Left renal cortex interstitium (tissue), 4 donors: ENCODE results near the gene MDM4. TPM values are rescaled to one million over a fixed set of nuclear protein-coding genes. Genes with fewer than 3 reads are reported as not detected.
A peak's percentile ranks its signal among the peaks of the same experiment; 100 is the strongest.
"Not testable (repeated sequence)": the region's sequence is repeated elsewhere in the genome, so short reads cannot be mapped to it uniquely, and the experiment has no call there.

ENCODE experiments used
- DNase-seq, 4 donors: peaks; one replicate each; pipeline ENCODE4 v3.0.0-alpha.2; 2013; ENCODE audit warnings: low read depth in 4 of 4, low spot score in 2 of 4, missing footprints in 1 of 4
- polyA plus RNA-seq, 4 donors: library from polyadenylated mRNA; unstranded; fragments of 120-200 nt; gene quantifications; one replicate each; pipeline ENCODE4 v1.2.1, GENCODE V29; 2013; ENCODE audit not compliant: insufficient read length in 4 of 4

Gene MDM4
- polyA plus RNA-seq, 4 donors: 15.9 to 85.8 (median 40.8) TPM

DNA sequence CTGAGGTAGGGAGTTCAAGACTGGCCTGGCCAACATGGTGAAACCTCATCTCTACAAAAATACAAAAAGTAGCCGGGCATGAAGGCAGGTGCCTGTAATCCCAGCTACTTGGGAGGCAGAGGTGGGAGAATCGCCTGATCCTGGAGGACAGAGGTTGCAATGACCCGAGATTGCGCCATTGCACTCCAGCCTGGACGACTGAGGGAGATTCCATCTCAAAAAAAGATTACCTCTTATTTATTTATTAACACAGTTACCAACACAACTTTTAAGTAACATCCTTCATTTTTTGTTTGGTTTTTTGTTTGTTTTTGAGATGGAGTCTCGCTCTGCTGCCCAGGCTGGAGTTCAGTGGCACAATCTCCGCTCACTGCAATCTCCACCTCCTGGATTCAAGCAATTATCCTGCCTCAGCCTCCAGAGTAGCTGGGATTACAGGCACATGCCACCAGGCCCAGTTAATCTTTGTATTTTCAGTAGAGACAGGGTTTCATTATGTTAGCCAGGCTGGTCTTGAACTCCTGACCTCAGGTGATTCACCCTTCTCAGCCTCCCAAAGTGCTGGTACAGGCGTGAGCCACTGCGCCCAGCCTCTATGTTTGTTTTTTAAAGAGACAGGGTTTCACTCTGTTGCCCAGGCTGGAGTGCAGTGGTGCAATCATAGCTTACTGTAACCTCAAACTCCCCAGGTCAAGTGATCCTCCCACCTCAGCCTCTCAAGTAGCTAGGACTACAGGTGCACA is 29.5 kb upstream of the MDM4 start:
- DNase-seq: not testable (repeated sequence)

DNA sequence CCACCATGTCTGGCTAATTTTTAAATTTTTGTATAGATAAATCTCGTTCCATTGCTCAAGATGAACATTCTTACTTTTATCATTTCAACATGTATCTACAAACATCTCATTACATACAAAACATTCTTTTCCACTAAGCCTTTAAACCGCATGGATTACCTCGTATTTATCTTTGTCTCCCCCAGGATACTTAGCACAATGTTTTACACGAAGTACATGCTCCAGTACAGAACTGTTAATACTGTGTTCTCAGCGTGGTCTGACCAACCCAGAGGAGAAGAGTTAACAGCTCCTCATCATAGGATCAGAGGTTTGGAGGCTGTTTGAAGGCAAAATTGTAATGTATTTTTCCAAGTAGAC is 29.0 kb upstream of the MDM4 start:
- DNase-seq: no peak

DNA sequence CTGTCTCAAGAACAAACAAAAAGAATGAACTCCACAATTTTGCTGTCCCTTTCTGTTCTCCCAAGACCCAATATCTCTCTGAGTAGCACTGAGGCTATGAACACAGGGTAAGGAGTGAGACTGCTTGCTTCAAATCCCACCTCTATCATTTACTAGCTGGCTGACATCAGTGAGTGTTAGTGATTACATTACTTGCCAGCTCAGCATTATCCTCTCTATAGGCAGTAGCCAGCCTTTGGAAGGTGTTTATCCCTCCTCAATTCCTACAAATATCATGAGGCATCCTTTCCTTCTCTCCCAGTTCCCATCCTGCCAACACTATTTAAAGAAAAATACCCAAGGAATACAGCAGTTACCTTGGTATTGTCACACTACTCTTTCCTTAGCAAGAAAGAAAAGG is 24.6 kb upstream of the MDM4 start:
- no peak for DNase-seq

DNA sequence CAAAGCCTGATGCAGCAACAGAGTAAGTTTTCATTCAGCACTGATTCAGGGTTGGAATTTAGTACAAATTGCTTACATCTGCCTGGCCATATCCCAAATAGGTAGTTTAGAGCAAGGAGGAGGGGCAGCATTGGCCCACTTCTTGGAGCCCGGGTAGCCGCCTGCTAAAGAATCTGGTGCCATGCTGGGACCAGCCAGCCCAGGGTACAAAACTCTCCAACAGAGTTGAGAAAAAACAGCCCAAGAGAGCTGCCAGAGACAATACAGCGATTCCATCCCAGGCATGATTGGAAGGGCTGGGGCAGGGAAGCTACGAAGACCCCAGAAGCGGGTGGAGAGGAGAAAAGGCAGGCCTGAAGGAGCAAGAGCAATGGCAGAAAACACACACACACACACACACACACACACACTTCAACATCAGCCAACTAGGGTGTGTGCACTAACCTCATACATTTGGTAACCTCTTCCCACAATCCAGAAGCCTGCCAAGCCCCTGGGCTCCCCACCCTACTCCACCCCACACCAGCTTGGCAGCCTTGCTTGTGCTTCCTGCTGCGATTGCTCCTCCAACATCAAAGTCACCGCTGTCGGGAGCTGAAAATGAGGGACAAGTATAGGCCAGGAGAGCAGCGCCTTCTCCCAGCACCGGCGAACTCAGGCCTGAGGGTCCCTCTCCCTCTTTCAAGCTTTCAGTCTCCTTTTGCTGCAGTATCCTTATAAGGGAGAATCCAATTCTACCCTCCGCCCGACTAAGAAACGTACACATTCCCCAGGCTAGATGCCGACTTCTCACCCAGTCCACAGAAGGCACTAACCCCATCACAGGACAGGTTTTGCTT is 22.8 kb upstream of the MDM4 start:
- no peak for DNase-seq

DNA sequence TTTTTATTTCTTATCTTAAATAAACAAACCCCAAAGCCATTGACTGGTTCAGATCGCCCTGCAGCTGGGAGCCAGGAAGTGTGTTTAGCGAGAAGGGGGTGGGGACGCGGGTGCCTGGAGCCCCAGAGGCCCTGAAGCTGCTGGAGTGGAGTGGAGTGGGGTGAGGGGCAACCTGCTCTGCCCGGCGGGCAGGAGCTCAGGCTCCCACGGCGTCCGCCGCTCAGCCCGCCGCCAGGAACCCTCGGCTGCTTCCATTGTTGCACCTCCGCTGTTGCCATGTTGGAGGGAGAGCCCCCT is 22.3 kb upstream of the MDM4 start:
- DNase-seq: no peak

DNA sequence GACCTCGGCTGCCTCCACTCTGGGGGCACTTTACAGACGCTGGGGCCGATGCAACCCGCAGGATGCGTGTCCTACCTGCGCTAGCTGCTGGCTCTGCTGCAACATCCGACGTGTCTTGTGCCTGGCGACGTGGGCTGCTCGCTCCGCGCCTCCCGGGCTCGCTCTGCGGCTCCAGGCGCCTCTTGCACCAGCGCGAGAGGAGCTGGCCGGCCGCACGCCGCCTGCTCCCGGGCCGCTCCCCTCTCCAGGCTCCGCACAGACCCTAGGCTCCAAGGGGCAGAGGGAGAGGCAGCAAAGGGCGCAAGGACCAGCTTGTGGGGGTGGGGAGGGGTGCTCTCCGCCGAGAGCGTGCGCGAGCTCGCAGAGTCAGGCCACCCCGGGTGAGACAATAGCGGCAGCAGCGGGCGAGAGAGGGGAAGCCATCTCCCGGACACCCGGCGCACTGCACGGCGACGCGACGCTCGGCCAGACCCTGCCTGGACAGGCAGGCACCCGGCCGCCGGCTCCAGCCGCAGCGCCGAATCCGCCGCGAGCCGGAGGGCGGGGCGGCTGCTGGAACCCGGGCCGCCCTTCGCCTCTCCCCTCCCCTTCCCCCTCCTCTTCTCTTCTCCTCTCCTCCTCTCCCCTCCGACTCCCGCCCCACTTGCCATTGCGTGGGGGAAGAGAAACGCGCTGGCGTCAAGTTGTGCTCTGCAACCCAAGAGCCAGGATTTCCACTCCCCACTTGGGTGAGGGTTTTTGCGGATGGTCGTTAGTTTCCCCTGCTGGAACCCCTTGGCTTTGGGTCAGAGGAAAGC is 21.7 kb upstream of the MDM4 start, which contains the start of gene PIK3C2B:
PIK3C2B (minus strand) TSS at position 525 of the 797 bp plus-strand sequence. CDS start 25,003 bp downstream, outside the sequence.
- peak in 3 of 4 donors; percentile 63 to 80 (median 69) for DNase-seq

DNA sequence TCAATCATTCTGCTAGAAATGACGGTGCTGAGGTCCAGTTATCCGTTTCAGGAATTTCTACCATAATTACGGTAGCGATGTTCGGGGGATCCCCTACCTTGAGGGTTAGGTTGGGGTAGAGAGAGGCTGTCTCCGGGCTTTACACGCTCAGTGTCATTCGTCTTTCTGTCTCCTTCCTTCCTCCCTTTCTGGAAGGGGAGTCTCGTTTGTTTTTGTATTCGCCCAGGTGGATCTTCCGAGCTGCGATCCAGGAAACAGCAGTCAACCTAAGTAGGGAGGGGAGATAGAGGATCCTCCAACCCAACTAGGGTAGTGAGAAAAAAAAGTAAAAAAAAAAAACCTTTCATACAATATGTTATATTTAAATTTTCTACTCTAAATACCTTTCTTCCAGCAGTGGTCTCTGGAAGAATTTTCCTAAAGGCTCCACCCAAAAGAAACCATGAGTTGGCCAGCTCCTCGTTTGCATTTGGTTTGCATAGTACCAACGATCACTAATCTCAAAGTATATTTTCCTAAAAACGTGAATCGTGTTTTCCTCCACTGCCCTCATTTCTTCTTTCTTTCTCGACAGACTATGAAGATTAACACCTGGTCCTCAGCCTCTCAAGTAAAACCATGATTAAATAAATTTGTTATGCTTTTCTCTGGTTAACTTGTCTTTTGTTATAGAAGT is 21.0 kb upstream of the MDM4 start:
- no peak for DNase-seq

DNA sequence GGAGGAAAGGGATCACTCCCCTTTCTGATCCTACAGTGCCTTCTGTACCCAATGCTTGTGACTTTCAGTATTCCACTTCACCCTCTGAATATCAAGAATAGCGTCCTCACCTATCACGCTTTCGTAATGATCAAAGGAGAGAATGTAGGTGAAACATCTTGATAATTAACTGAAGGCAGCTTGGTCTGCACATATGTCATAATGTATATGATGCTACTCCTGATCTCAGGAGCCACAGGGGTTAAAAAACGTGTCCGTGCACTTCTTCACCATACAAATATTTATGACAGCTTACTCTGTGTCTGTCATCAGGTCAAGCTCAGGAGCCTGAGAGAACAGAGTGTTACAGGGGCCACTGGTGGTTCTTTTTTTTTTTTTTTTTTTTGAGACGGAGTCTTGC is 20.4 kb upstream of the MDM4 start:
- DNase-seq: no peak

DNA sequence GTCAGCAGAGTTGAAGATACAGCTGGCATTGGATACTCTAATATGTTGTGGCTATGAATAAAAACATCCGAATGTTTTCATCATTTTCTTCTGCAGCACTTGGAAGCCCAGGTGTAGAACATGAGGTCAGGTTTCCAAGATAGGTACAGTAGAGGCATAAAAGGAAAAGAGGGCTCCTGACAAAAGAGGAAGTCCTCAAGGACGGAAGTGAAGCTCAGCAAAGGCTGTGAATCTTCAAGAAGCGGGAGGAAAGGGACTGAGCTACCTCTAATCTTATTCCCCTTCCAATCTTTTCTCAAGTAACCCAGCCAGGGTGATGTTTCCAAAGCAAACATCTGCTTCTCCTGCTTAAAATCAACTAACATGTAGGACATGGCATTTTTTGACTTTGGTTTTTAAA is 17.2 kb upstream of the MDM4 start:
- DNase-seq: no peak

DNA sequence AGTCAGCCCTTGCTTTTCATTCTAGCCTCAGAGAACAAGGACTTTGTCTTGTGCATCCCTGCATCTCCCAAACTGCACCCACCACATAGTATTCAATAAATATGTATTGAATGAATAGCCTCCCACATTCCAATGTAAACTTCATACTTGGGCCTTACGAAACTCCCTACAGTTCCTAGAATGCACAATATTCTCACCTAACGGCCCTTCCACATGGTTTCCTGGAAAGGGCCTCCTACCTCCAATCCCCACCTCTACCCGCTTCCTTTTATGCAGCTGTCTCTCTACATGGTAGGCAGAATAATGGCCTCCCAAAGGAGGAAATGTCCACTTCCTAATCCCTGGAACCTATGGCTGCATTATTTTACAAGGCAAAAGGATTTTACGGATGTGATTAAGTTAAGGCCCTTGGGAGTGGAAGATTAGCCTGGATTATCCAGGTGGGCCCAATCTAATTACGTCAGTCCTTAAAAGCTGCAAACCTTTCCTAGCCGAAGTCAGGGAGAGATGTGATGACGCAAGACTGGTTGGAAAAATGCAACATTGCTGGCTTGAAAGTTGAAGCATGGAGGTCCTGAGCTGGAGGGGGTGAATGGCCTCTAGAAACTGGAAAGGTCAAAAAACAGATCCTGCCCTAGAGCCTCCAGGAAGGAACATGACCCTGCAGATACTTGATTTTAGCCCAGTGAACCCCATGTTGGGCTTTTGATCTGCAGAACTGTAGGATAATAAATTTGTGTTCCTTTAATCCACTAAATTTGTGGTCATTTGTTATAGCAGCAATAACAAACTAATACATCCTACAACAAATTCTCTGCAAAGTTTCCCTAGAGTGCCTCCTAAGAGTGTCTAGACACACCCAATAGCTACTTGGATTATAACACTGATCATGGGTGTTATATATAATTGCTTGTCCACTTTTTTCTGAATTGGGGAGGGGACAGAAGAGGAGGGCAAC is 16.4 kb upstream of the MDM4 start:
- no peak for DNase-seq

DNA sequence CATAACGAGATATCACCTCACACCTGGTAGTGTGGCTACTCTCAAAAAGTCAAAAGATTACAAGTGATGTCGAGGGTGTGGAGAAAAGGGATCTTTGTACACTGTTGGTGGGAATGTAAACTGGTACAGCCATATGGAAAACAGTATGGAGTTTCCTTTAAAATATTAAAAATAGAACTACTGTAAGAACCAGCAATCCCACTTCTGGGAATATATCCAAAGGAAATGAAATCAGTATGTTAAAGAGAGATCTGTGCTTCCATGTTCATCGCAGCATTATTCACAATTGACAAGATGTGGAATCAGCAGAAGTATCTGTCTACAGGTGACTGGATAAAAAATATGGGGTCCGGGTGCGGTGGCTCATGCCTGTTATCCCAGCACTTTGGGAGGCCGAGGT is 14.0 kb upstream of the MDM4 start:
- no peak for DNase-seq

DNA sequence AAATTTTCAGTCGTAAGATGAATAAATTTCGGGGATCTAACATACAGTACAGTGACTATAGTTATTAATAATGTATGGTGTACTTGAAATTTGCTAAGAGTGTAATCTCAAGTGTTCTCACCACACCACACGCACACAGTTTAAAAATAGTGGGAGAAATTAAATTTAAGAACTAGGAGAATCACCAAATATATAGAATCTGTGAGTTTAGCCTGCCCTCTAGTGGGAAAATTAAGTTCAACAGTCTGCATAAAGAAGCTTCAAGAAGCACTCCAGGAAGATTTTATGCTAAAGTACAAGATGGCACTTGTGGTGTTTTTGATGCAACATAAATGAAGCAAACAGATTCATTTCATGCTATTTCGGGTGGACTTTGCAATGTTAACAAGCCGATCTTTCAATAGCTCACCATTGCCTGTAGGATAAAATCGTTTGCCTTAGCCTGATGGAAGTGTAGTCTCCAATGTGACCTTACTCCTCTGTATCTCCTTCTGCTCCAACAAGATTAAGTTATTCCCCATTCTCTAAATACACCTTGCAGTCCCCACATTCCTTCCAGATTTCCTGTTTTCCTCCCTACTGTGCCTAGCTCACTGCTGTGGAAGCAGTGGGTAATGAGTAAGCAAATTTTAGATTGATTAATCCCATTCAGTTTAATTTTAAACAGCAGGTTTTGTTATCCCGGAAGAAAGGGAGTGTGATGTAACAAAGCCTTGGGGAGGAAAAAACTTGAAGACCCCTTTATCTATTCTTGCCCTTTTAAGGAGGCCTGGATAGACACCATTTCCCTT is 12.9 kb upstream of the MDM4 start:
- peak in 1 of 4 donors; percentile 73 for DNase-seq

DNA sequence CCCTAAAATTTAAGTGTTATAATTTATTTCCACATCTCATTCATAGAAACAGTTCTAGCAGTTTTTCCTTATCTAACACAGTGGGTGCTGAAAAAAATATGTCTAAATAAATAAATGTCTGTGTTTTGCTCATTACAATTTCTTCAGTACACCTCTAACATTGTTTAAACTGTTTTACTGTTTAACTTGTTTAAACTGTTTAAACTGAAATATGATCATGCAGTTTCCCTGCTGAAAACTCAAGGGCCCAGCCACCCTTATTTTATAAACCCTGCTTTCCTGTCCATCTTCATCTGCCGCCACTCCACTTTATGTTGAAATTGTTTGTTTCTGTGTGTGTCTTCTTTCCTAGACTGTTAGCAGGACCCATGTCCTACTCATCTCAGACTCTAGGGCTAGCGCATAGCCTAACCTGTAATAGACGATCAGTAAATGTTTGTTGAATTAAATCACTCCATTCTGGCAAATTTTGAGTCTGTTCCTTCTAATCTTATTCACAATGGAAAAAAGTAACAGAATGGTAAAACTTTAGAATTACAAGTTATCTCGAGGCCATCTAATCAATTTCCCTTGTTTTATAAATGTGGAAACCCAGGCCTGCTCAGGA is 12.2 kb upstream of the MDM4 start:
- DNase-seq: no peak

DNA sequence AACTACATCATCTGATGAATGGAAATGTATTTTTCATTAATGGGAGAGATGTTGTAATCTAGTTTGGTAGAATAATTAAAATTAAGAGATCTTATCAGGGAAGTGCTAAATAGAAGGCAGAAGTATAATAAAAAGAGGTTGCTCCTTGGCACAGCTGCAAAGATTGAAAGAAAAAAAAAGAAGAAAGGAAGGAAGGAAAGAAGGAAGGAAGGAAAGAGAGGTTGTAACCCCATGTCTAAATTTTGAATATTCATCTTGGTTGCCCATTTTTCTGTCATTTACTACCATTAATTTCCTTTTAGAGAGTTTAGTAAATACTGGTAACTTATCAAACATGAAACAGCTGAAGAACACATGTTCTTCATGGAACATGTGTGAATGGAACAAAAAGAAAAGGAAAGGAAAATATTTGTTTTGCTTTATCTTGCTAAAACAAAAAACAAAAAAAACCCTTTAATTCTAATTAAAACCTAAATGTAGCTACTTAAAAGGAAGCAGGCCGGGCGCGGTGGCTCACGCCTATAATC is 10.5 kb upstream of the MDM4 start:
- DNase-seq: no peak

DNA sequence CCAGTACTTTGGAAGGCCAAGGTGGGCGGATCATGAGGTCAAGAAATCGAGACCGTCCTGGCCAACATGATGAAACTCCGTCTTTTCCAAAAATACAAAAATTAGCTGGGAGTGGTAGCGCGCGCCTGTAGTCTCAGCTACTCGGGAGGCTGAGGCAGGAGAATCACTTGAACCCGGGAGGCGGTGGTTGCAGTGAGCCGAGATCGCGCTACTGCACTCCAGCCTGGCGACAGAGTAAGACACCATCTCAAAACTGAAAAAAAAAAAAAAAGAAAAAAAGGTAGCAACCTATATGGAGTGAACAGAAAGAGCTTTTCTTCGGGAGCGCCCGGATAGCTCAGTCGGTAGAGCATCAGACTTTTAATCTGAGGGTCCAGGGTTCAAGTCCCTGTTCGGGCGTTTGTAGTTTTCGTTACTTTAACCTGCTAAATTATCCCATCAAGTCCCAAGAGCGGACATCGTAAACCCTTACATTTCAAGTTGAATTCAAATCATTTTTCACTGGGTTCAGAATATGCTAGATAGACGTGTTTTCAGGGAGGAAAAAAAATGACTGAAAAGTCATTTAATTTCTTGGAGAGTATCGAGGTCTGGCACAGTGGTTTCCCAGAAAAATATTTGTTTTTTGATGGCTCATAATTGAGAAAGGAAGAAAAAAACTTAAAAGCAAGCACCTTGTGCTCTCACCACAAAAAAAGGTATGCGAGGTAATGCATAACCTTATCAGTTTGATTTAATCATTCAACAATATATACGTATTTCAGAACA is 9.8 kb upstream of the MDM4 start:
- peak; percentile 77 to 91 (median 80) for DNase-seq

DNA sequence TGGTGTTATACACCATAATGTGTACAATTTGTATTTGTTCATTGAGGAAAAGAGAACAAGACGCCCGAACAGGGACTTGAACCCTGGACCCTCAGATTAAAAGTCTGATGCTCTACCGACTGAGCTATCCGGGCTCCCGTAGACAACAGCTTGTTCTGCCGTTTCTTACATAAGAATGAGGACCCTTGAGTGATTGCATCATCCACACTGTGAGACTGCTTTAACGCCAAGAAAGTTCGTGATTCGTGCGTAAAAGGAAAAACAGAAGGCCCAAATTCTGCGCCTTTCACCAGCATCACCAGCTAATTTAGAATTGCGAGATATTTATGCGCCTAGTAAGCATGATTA is 9.3 kb upstream of the MDM4 start:
- peak; percentile 93 to 98 (median 96) for DNase-seq

DNA sequence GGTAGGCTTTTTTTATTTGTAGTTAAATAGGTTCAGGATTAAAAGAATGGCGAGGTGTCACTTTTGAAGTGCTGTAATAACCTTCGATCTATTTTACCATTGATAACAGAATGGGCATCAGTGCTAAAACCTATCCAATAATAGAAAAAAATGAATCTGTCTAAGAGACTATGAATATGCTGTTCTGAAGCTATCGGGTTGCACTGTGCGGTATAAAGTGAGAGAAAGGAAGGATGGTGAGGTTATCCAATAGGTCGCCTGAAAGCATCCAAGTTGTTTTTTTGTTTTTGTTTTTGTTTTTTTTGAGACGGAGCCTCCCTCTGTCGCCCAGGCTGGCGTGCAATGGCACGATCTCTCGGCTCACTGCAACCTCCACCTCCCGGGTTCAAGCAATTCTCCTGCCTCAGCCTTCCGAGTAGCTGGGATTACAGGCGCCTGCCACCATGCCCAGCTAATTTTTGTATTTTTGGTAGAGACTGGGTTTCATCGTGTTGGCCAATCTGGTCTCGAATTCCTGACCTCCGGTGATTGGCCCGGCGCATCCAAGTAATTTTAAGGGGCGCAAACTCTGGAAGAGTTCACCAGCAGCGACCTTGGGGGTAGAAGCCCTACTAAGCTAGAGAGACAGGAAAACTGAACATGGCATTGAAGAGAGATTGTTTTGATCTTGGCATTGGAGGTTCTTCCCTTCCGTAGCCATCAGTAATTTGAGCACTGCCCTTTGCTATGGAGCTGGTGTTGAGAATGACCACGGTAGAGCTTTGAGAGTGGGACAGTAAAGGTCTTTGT is 8.7 kb upstream of the MDM4 start:
- DNase-seq: peak in 1 of 4 donors; percentile 39
